Trophoblast cell (in vitro differentiated cells and primary cell): ENCODE results near the gene NEK8.
A peak's percentile ranks its signal among the peaks of the same experiment; 100 is the strongest.

Experiments
- DNase-seq, 2 donors: peaks; one replicate each; pipeline ENCODE4 v3.0.0-alpha.2; 2016
- H2AFZ ChIP-seq: 2 replicates; pipeline ENCODE4 v1.6.1; 2013; ENCODE audit warnings: low read length, moderate library complexity, mild to moderate bottlenecking; ENCODE audit not compliant: insufficient read depth, poor library complexity
- H2AK5ac ChIP-seq: 2 replicates; pipeline ENCODE4 v1.6.1; 2013; ENCODE audit warnings: mild to moderate bottlenecking, low read length
- H2BK120ac ChIP-seq: 2 replicates; pipeline ENCODE4 v1.6.1; 2013; ENCODE audit warnings: low read length, mild to moderate bottlenecking, moderate library complexity; ENCODE audit not compliant: insufficient read depth, poor library complexity
- H2BK12ac ChIP-seq: 2 replicates; pipeline ENCODE4 v1.6.1; 2013; ENCODE audit warnings: mild to moderate bottlenecking, low read length, moderate library complexity
- H2BK5ac ChIP-seq: 2 replicates; pipeline ENCODE4 v1.6.1; 2013; ENCODE audit warnings: low read length, low read depth, moderate library complexity, mild to moderate bottlenecking; ENCODE audit not compliant: poor library complexity
- H3K14ac ChIP-seq: 2 replicates; pipeline ENCODE4 v1.6.1; 2013; ENCODE audit warnings: mild to moderate bottlenecking, low read length
- H3K18ac ChIP-seq: 2 replicates; pipeline ENCODE4 v1.6.1; 2013; ENCODE audit warnings: mild to moderate bottlenecking, low read length
- H3K23ac ChIP-seq: 2 replicates; pipeline ENCODE4 v1.6.1; 2013; ENCODE audit warnings: low read length
- H3K27ac ChIP-seq: 2 replicates; pipeline ENCODE4 v1.5.1; 2013; ENCODE audit warnings: low read depth, mild to moderate bottlenecking, inconsistent platforms, low read length, moderate library complexity
- H3K27me3 ChIP-seq: 2 replicates; pipeline ENCODE4 v1.6.1; 2013; ENCODE audit warnings: inconsistent platforms, mild to moderate bottlenecking, low read length, moderate library complexity; ENCODE audit not compliant: insufficient read depth
- H3K36me3 ChIP-seq, 2 experiments: 1 replicate in 1 of 2; 2 replicates in 1 of 2; pipeline ENCODE4 v1.6.1; 2013; ENCODE audit warnings: low read length in 2 of 2, mild to moderate bottlenecking in 2 of 2, moderate library complexity in 1 of 2; ENCODE audit not compliant: insufficient read depth in 2 of 2, control insufficient read depth in 1 of 2
- H3K4ac ChIP-seq: 2 replicates; pipeline ENCODE4 v1.6.1; 2013; ENCODE audit warnings: low read depth, mild to moderate bottlenecking, low read length, moderate library complexity
- H3K4me1 ChIP-seq, 2 experiments: 1 replicate in 1 of 2; 2 replicates in 1 of 2; pipeline ENCODE4 v1.6.1; 2013; ENCODE audit warnings: low read length in 2 of 2, mild to moderate bottlenecking in 2 of 2, moderate library complexity in 1 of 2; ENCODE audit not compliant: insufficient read depth in 2 of 2, control insufficient read depth in 1 of 2
- H3K4me2 ChIP-seq: 2 replicates; pipeline ENCODE4 v1.6.1; 2013; ENCODE audit warnings: inconsistent platforms, mild to moderate bottlenecking, low read length, moderate library complexity
- H3K4me3 ChIP-seq: 2 replicates; pipeline ENCODE4 v1.5.1; 2013; ENCODE audit warnings: mild to moderate bottlenecking, low read depth, low read length, inconsistent platforms
- H3K79me1 ChIP-seq: one replicate; pipeline ENCODE4 v1.6.1; 2013; ENCODE audit warnings: low read length
- H3K79me2 ChIP-seq: 2 replicates; pipeline ENCODE4 v1.6.1; 2013; ENCODE audit warnings: low read length, mild to moderate bottlenecking; ENCODE audit not compliant: control insufficient read depth, insufficient read depth, poor library complexity
- H3K9ac ChIP-seq: 2 replicates; pipeline ENCODE4 v1.6.1; 2013; ENCODE audit warnings: mild to moderate bottlenecking, low read length
- H3K9me3 ChIP-seq: 2 replicates; pipeline ENCODE4 v1.6.1; 2013; ENCODE audit warnings: low read depth, mild to moderate bottlenecking, control low read depth, inconsistent platforms, low read length; ENCODE audit not compliant: insufficient read depth
- H4K12ac ChIP-seq: 2 replicates; pipeline ENCODE4 v1.6.1; 2013; ENCODE audit warnings: low read depth, mild to moderate bottlenecking, low read length, moderate library complexity
- H4K8ac ChIP-seq: 2 replicates; pipeline ENCODE4 v1.6.1; 2013; ENCODE audit warnings: low read depth, mild to moderate bottlenecking, low read length, moderate library complexity
- H4K91ac ChIP-seq: one replicate; pipeline ENCODE4 v1.6.1; 2013; ENCODE audit warnings: low read depth, mild to moderate bottlenecking, low read length, moderate library complexity
- WGBS: extraction: QIAGEN DNeasy Blood & Tissue Kit; methylation state at CpG from one replicate; pipeline ENCODE4 v1.1.7; 2013; ENCODE audit warnings: missing lambda C conversion rate; ENCODE audit not compliant: insufficient read length, insufficient coverage; ENCODE audit errors: extremely low coverage; 5-methylcytosine and 5-hydroxymethylcytosine counted together

NEK8 gene

DNA sequence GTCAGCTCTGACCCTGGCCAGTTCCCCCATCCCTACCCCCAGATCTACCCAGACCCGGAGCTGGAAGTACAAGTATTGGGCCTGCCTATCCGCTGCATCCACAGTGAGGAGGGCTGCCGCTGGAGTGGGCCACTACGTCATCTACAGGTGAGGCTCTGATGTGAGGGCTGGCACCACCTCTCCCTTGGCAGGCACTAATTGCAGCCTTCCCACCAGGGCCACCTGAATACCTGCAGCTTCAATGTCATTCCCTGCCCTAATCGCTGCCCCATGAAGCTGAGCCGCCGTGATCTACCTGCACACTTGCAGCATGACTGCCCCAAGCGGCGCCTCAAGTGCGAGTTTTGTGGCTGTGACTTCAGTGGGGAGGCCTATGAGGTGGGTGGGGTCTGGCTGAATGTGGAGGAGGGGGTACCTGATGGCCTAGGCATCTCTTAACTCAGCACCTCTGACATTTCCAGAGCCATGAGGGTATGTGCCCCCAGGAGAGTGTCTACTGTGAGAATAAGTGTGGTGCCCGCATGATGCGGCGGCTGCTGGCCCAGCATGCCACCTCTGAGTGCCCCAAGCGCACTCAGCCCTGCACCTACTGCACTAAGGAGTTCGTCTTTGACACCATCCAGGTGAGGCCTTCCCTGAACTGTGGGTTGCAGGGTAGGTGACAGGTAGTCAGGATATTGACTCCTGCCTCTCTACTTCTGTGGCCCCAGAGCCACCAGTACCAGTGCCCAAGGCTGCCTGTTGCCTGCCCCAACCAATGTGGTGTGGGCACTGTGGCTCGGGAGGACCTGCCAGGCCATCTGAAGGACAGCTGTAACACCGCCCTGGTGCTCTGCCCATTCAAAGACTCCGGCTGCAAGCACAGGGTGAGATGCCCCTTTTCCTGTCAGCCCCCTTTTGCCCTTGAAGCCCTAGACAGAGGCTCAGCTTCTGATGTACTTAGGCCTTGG is 19.5 kb downstream of the NEK8 start:
- Histone ChIP-seq H3K9me3 (peaks cover 2% of the 10 kb centered on the region), H3K79me2 (peaks cover 35% of the 10 kb centered on the region), H3K4ac (peak overlapping the region; percentile 69), H2BK12ac (peak overlapping the region; percentile 20), H2AFZ (no peak overlapping the region), H4K12ac (no peak overlapping the region), H2BK120ac (no peak overlapping the region), H3K9ac (no peak overlapping the region), H3K27me3 (no peaks in the 10 kb centered on the region), H3K79me1 (peaks cover 45% of the 10 kb centered on the region), H4K8ac (no peak overlapping the region), H3K4me2 (no peak overlapping the region), H3K36me3 (peaks cover 61 to 69% of the 10 kb centered on the region in 2 experiments), H3K14ac (no peak overlapping the region), H3K4me1 (peaks cover 27 to 32% of the 10 kb centered on the region in 2 experiments), H2BK5ac (peak overlapping the region; percentile 7), H3K4me3 (no peak overlapping the region), H3K18ac (peak overlapping the region; percentile 84), H2AK5ac (peak overlapping the region; percentile 18), H3K27ac (peak overlapping the region; percentile 100), H4K91ac (no peak overlapping the region), H3K23ac (no peak overlapping the region)
- DNase-seq = no peak
- WGBS = no CpG with 5 or more reads among the region's 18 CpGs

DNA sequence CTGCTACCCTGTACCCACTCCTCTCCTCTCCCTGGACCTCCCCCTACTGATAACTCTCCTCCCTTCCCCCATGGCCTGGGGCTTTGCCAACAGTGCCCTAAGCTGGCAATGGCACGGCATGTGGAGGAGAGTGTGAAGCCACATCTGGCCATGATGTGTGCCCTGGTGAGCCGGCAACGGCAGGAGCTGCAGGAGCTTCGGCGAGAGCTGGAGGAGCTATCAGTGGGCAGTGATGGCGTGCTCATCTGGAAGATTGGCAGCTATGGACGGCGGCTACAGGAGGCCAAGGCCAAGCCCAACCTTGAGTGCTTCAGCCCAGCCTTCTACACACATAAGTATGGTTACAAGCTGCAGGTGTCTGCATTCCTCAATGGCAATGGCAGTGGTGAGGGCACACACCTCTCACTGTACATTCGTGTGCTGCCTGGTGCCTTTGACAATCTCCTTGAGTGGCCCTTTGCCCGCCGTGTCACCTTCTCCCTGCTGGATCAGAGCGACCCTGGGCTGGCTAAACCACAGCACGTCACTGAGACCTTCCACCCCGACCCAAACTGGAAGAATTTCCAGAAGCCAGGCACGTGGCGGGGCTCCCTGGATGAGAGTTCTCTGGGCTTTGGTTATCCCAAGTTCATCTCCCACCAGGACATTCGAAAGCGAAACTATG is 20.4 kb downstream of the NEK8 start:
- Histone ChIP-seq H2BK120ac (no peak overlapping the region), H2BK5ac (no peak overlapping the region), H3K79me1 (peaks cover 37% of the 10 kb centered on the region), H2AFZ (no peak overlapping the region), H3K4ac (peak overlapping the region; percentile 19), H3K27ac (no peak overlapping the region), H3K23ac (no peak overlapping the region), H3K4me1 (peaks cover 27 to 29% of the 10 kb centered on the region in 2 experiments), H4K8ac (no peak overlapping the region), H4K12ac (no peak overlapping the region), H3K14ac (no peak overlapping the region), H3K27me3 (no peaks in the 10 kb centered on the region), H2BK12ac (no peak overlapping the region), H3K18ac (no peak overlapping the region), H3K9me3 (peaks cover 2% of the 10 kb centered on the region), H3K4me2 (no peak overlapping the region), H3K9ac (no peak overlapping the region), H3K36me3 (peaks cover 61 to 69% of the 10 kb centered on the region in 2 experiments), H4K91ac (no peak overlapping the region), H2AK5ac (no peak overlapping the region), H3K4me3 (no peak overlapping the region), H3K79me2 (peaks cover 30% of the 10 kb centered on the region)
- WGBS = no CpG with 5 or more reads among the region's 18 CpGs
- DNase-seq = peak in 1 of 2 donors; percentile 31

DNA sequence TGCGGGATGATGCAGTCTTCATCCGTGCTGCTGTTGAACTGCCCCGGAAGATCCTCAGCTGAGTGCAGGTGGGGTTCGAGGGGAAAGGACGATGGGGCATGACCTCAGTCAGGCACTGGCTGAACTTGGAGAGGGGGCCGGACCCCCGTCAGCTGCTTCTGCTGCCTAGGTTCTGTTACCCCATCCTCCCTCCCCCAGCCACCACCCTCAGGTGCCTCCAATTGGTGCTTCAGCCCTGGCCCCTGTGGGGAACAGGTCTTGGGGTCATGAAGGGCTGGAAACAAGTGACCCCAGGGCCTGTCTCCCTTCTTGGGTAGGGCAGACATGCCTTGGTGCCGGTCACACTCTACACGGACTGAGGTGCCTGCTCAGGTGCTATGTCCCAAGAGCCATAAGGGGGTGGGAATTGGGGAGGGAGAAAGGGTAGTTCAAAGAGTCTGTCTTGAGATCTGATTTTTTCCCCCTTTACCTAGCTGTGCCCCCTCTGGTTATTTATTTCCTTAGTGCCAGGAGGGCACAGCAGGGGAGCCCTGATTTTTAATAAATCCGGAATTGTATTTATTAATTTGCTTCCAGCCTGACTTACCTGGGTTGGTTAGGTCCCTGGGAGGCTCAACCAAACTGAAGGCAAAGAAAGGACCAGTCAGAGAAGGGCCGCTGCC is 21.1 kb downstream of the NEK8 start:
- no peak for DNase-seq
- H3K4me3 ChIP-seq = no peak overlapping the region
- H2AFZ ChIP-seq = no peak overlapping the region
- no peak overlapping the region for H3K23ac ChIP-seq
- H3K79me1 ChIP-seq = peaks cover 32% of the 10 kb centered on the region
- H3K79me2 ChIP-seq = peaks cover 25% of the 10 kb centered on the region
- no peak overlapping the region for H3K4me2 ChIP-seq
- peak overlapping the region; percentile 21 for H3K27ac ChIP-seq
- no peaks in the 10 kb centered on the region for H3K27me3 ChIP-seq
- no CpG with 5 or more reads among the region's 11 CpGs for WGBS
- H2BK5ac ChIP-seq = no peak overlapping the region
- H3K9ac ChIP-seq = no peak overlapping the region
- H3K4me1 ChIP-seq = peaks cover 27 to 29% of the 10 kb centered on the region in 2 experiments
- no peak overlapping the region for H4K8ac ChIP-seq
- H3K18ac ChIP-seq = no peak overlapping the region
- H4K91ac ChIP-seq = no peak overlapping the region
- H3K9me3 ChIP-seq = peaks cover 2% of the 10 kb centered on the region
- no peak overlapping the region for H3K4ac ChIP-seq
- no peak overlapping the region for H2BK12ac ChIP-seq
- no peak overlapping the region for H2BK120ac ChIP-seq
- H2AK5ac ChIP-seq = no peak overlapping the region
- no peak overlapping the region for H4K12ac ChIP-seq
- H3K14ac ChIP-seq = no peak overlapping the region
- peaks cover 61 to 69% of the 10 kb centered on the region in 2 experiments for H3K36me3 ChIP-seq
